ENCODE measurements around the gene ABCD4.
"Not testable (repeated sequence)": the region's sequence is repeated elsewhere in the genome, so short reads cannot be mapped to it uniquely, and the experiment has no call there.

The ABCD4 gene

DNA sequence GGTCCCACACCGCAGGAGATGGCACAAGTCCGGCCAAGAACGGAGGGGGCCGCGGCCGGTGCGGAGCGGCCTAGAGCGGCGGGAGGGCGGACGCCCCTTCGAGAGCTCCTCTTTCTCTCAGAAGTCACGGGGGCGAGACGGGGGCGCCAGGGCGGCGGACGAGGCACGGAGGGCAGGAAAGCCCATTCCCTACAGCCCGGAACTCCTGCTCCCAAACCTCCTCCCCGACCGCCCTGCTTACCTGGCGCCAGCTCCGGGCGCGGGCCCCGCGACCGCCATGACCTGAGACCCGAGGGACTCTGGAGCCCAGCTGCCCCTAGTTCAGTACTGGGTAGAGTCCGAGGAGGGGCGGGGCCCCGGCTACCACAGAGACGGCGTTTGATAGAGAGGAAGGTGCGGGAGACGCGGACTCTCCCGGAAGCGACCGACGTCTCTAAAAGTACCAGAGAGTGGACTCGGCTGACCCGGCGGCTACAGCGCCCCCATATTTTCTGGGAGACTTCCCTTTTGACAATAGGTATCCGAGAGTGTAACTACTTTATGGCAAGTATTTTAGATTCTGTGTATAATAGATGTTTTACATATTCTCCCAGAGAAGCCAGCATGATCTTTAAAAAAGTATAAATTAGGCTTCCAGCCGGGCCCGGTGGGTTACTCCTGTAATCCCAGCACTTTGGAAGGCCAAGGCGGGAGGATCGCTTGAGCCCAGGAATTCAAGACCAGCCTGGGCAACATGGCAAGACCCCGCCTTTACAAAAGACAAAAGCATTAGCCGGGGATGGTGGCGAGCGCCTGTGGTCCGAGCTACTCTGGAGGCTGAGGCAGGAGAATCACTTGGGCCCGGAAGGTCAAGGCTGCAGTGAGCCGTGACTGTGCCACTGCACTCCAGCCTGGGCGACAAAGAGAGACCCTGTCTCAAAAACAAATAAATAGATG, at the start of gene ABCD4:
TSS of gene ABCD4 (minus strand) at position 301 of the 936 bp plus-strand sequence. CDS start at position 279, 22 bp downstream.
- peak; percentile 90 to 91 for DNase-seq

DNA sequence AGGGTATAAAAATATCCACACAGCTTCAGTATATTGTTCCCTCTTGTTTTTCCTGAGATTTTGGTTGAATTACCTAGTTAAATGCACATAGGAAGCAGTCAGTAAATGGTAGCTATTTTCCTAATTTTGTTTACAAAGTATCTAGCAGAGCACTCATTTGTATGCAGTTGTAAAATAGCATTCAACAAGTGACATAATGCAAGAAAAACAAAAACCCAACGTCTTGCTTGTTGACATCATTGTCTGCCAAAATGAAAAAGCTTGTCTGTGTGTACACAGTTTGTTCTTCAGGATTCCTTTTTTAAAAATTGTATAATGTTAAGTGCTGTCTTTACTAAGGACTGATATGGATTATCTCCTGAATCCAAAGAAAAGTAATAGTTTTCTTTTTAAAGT, 48.2 kb upstream of the ABCD4 start:
- DNase-seq: no peak

DNA sequence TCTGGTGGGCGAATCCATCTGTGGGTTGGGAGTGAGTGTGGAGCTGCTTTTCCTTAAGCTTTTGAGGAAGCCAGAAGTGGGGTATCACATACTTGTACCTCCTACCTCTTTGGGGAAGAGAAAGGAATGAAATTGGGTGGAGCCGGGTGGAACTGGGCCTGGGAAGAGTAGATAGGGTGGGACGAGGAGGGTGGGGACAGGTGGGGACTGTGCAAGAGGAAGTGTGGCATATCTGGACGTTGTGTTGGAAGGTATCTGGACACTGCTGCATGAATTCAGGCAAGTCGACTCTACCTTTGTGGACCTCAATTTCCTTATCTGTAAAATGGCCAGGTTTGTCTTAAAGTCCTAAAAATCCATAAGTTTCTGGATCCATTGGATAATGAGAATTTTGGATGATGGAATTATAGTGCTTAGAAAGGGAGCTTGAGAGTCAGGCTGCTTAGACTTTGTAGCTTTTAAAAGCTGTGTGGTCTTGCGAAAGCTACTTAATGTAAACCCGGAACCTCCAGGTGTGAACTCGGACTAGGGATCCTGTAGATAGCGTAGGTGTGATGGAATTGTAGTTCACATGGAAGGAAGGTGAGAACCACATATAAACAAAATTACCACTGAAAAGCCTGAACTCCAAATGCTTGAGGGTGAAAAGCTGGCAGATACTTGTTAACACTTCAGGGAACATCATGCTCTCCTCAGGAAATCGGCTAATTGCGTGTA, 47.6 kb upstream of the ABCD4 start:
- DNase-seq: no peak

DNA sequence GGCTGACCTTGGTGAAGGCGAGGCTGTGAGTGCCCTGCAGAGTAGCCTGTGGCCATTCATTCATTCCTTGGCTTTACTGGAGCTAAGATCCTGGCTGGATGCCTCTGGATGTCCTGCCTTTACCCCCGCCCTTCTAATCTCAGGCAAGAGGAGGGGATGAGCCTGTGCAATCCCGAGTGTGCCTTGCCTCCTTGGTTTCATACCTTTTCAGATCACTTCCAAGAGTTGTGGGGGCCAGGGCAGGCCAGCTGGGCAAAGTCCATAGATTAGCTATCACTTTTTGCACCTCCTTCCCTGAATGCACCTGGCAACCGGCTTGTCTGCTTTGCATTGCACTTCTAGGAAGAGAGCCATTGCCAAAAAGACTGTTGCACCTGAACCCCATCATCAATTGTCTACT, 47.0 kb upstream of the ABCD4 start:
- no peak for DNase-seq

DNA sequence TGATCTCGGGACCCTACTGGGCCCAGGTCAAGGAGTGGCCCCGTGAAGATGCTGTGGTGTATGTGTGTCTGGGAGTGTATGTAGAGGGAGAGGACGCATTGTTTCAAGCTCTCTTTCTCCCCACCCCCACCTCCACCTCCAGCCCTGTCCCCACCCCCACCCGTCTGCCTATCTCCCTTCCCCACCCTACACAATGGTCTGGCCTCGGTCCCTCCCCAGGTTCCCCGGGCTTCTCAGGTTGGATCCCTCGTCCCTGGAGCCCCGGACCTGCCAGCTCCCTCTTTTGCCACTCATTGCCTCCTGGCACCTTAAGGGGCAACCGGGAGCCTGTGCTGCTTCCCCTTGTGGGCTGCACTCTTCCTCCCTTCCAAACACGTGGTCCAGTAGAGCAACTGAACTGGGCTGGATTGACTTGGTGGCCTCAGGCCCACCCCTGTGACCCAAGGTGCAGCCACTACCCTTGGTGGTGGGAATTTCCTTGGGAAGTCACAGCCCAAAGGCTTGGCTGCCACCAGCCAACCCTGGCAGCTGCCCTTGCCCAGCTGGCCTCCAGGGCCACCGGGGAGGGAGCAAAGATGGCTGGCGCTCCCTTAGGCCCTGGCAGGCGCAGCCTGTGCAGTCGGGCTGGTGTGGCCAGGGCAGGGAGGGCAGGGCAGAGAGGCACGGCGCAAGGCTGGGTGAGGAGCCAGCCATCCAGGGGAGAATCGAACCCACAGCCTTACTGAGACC, 46.2 kb upstream of the ABCD4 start:
- DNase-seq: no peak

DNA sequence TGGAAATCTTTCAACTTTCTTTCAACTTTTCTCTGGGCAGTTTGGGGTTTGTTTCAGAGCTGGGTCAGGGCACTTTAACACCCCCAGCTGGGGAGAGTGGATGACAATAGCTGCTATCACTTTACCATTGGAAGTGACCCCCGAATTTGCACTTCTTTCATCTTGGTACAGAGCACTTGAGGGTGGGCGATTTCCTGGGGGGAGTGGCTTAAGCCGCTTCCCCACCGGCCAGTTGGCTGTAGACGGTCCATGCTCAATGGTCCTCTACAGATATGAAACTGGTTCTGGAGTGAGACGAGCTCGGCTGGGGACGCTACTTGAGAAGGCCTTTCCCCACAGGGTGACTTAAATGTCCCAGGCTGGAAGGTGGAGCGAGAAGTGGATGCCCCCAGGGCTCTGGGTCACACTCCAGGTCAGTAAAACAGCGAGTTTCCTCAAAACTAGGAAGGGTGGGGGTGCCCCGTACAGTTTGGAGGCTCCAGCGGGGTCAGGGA, 45.6 kb upstream of the ABCD4 start, which contains the start of gene VRTN:
TSS of gene VRTN (plus strand) at position 231 of the 494 bp plus-strand sequence. CDS start 8,313 bp downstream, outside the sequence.
- DNase-seq: no peak

DNA sequence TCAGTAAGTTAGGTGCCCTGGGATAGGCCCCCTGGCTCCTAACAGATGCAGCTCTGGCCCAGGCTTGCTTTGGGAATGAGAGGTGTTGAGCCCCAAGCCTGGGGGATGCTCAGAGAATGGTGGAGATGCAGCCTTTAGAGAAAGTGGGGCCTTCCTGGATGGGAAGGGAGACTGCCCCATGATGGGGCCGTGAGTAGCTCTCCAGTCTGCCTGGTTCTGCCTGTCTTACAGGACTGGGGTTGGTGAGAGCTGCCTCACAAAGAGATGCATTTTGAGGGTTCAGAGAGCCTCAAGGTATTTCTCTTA, 45.0 kb upstream of the ABCD4 start:
- DNase-seq: no peak

DNA sequence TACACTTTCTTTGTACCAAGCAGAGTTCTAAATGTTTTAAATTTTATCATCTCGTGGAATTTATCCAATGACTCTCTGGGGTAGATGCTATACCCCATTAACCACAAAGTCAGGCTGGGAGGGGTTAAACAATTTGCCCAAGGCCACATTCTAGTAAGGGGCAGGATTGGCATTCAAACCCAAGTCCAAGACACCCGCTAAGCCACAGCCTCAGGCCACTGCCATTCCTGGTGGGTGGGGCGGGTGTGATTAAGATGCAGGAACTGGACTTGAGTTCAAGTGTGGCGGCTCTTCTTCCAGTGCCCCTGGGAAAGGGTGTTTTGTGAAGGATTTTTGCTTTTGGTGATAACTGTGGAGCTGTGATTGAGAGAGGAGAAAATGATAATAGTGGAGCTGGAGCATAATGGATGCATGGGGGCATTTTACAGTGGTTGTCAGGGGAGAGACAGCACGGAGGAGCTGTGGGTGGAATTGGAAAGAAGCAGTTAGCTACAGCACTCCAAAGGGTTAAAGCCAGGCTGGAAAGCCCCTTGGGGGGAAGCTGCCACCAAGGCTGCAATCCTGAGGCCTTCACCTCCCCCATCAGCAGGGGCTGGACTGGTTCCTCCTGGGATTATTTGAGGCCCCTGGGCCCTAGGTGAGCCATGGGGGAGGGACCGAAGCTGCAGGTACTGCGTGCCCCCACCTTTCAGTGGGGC, 44.5 kb upstream of the ABCD4 start:
- DNase-seq: no peak

DNA sequence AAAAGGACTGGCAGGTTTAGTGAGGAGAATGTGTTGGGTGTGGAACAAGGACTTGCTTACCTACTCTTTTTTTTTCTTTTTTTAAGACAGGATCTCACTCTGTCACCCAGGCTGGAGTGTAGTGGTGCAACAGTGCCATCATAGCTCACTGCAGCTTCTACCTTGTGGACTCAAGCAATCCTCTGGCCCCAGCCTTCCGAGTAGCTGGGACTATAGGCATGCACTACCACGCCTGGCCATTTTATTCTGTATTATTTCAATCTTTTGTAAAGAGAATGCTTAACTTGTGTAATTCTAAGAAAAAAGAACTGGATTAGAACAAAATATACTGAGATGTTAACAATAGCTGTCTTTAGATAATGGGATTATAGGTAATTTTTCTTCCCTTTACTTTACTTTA, 43.6 kb upstream of the ABCD4 start:
- DNase-seq: no peak

DNA sequence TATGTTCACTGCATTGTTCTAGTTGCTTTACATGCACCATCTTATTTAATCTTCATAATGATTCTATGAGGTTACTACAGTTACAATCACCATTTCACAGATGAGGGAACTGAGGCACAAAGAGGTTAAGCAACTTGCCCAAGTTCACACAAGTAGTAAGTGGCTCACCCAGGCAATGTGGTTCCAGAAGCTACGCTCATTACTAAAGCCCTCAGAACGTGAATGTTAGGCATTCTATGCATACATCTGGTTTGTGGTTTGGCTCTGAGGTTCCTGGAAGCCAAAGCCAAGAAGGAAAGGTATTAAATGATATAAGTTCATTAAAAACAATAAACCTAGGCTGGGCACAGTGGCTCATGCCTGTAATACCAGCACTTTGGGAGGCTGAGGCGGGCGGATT, 31.2 kb upstream of the ABCD4 start:
- DNase-seq: no peak

DNA sequence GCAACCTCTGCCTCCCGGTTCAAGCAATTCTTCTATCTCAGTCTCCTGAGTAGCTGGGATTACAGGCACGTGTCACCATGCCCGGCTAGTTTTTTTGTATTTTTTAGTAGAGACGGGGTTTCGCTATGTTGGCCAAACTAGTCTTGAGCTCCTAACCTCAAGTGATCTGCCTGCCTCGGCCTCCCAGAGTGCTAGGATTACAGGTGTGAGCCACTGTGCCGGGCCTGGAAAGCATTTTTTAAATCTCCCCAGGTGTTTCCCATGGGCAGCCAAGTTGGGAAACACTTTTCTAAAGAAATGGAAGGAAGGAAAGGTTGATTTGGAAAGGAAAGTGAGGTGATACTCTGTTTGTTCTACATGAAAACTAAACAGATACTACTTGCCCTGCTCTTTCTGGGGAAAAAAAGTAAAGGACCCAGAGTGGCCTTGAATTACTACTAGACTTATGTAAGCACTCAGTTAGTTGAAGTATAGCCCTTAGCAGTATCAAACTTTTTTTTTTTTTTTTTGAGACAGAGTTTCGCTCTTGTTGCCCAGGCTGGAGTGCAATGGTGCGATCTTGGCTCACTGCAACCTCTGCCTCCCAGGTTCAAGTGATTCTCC, 27.3 kb upstream of the ABCD4 start:
- DNase-seq: not testable (repeated sequence)

DNA sequence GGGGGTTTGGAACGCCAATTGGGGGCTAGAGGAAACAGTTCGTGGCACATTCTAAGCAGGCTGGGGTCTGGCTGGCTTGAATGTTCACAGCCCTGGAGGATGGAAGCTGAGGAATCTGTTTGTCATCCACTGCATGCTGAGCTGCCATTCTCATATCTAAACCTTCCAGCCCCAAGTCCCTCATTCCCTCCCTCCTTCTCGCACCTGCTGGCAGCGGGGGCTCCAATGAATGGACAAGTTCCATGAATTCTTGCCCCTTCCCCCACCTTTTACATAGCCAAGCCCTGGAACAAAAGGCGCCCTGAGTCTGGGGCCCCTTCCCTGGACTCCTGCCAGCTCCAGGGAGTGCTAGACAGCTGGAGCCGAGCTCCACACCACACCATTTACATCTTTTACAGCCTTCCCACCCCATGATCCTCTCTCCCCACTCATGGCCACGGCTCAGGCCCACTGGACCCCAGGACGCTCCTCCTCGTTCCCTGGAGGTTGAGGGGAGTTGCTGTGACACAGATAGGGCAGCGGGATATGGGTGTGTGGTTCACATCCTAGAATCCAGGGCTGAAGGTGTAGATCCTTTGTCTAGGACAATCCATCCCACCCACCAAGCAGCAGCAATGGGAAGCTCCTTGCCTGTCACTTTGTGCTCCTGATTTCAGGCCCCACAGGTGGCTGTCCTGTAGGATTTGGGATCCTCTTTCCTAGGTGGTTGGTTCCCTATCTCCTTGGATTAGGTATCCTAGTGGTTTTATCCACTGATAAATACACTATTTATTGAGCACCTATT, 23.8 kb upstream of the ABCD4 start:
- DNase-seq: no peak

DNA sequence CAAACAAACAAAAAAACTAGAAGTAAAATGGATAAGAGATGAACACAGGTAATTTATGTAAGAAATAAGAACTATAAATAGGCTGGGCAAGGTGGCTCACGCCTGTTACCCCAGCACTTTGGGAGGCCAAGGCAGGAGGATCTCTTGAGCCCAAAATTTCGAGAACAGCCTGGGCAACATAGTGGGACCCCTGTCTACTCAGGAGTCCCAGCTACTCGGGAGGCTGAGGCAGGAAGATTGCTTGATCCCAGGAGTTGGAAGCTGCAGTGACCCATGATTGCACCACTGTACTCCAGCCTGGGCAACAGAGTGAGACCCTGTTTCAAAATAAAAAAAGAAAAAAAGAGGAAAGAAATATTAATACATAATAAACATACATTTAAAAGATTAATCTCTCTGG, 22.7 kb upstream of the ABCD4 start:
- DNase-seq: no peak

DNA sequence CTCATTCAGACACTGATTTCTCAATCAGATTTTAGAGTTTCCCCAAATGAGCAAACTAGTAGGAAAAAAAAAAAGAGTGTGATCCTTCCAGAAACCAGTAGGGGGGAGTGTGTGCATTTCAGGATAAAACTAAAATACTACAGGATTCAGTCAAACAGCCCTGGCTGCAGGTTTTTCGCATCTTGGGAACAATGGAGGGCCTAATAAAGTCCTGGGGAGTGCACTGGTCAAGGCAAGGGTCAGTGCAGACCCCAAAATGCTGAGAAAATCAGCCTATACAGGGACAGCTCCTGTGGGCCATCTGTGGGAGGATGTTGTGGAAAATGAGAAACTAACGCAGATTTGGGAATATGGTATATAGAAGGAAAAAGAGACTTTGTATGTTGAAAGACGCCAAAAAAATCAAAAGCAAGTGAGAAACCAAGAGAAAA, 22.2 kb upstream of the ABCD4 start:
- DNase-seq: no peak

DNA sequence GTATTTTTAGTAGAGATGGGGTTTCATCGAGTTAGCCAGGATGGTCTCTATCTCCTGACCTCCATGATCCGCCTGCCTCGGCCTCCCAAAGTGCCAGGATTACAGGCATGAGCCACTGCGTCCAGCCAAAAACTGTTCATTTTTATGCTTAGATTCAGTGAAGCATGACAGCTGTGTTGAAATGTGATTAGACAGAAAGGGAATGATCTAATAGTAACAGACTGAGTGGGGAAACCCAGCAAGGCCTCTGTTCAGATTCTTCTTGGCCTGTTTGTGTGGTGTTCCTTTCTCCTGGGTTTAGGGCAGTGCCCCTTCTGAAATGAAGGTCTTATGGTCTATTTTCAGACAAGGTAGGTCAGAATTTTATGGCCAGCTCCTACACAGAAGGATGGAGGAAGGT, 11.8 kb upstream of the ABCD4 start:
- DNase-seq: no peak

DNA sequence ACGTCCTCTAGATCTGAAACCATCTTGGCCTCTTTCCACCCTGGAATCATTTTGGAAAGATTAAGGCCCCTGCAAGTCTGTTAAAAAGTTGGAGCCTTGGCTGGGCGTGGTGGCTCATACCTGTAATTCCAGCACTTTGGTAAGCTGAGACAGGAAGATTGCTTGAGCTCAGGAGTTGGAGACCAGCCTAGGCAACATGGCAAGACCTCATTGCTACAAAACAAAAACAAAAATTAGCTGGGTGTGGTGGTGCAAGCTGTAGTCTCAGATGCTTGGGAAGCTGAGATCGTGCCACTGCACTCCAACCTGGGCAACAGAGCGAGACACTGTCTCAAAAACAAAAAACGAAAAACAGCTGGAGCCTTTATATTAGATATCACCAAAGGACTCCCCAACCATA, 10.9 kb upstream of the ABCD4 start:
- DNase-seq: no peak

DNA sequence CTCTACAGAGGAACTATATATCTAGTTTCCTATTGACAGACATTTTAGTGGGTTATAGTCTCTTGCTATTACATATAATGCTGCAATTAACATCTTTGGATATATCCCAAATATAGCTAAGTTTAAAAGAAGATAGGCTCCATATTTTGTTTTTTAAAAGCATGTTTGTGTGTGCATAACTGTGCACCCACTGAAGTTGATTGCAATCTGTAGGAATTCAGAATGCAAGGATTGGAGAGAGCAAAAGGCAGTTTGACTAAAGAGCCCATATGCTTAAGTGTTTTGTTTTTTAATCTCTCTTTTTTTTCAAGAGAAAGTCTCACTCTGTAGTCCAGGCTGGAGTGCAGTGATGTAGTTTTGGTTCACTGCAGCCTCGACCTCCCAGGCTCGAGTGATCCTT, 9.4 kb upstream of the ABCD4 start:
- no peak for DNase-seq

DNA sequence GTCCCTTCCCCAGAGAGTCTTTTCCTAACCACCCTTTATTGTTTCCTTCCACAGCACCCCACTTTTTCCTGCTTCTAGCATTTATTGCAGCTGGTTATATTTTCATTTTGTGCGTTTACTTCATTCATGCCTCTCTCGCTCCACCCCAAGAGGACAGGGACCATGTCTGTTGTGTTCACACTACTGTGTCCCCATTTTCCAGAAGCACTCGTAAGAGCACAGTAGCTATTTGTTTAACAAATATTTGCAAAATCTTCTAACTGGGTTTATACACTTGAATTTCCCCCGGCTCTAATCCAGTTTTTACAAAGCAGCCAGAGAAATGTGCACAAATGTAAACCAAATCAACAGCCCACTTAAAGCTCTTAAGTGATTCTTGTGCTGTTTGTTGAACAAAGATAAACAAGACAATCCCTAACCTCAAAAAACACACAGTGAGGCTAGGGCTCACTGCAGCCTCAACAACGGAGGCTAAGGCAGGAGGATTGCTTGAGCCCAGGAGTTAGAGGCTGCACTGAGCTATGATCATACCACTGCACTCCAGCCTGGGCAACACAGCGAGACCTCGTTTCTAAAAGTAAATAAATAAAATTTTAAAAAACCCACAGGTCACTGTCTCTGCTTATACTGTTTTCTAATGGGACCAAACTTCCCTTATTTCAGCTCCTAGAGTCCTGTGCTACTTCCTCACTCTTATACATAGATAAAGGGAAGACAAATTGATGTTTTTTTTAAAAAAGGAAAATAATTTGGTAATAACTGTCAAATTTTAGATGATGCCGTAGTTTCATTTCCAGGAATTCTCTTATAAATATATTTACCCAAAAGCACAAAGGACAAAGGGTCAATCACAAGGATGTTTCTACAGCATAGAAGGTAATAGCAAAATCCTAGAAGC, 6.6 kb upstream of the ABCD4 start:
- DNase-seq: no peak

DNA sequence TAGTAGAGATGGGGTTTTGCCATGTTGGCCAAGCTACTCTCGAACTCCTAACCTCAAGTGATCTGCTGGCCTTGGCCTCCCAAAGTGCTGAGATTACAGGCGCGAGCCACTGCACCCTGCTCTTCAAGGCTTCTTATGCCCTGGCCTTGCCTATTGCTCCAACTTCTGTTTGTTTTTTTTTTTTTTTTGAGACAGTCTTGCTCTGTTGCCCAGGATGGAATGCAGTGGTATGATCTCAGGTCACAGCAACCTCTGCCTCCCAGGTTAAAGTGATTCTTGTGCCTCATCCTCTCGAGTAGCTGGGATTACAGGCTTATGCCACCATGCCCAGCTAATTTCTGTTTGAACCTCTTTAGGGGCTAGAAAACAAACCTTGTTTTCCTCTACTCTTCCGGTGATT, 6.0 kb upstream of the ABCD4 start:
- no peak for DNase-seq

DNA sequence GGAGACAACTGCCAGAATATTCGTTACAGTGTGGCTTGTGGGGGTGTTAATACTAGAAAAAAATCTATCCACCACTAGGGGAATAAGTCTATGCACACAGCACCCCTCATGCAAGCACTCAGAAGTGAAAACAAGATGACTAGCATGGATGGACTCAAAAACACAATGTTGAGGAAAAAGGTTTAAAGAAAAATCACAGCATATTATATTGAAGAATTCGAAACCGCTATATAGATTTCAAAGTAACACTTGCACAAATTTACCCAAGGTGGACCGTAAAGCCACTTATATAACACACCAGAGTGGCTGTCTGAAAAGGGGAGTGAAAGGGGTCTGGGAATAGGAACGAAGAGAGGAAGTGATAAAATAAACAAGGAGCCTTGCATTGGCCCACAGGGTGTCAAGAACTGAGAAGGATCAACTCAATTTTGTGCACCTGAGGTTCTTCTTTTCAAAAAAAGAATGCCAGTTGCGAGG, 544 bp downstream of the ABCD4 start:
- DNase-seq: peak; percentile 7 to 62

Data from CD4-positive, alpha-beta T cell treated with Interleukin-1 beta for 1 hour (primary cell).